Testis (tissue), 2 donors: ENCODE results near the gene MCC.

Experiments
- CTCF ChIP-seq, 3 experiments: fragments of 450-650 bp in 2 of 3; fragments of 200-600 bp in 1 of 3; sonication (generic) in 1 of 3; IDR thresholded peaks; one replicate each; pipeline ENCODE4 v1.5.1; 2016 to 2019; ENCODE audit warnings: antibody characterized with exemption in 3 of 3, mild to moderate bottlenecking in 2 of 3, moderate library complexity in 1 of 3
- POLR2A ChIP-seq: fragments of 450-650 bp; IDR thresholded peaks from one replicate; pipeline ENCODE4 v1.6.1; 2017; ENCODE audit warnings: antibody characterized with exemption, mild to moderate bottlenecking, moderate library complexity

GRCh38 chr5:113153512-113154097 lies 334.6 kb downstream of the MCC start:
- TF ChIP-seq CTCF (IDR thresholded peaks at IDR 0.05) (no peak), POLR2A (no peak)
